IMR-90 (cell line): ENCODE measurements around the gene CAPZA1.

ENCODE experiments used
- CHD1 ChIP-seq: IDR thresholded peaks from 2 replicates; pipeline ENCODE4 v1.6.1; 2012; ENCODE audit warnings: low read depth, low read length, improper control_type of control experiment
- CTCF ChIP-seq: conservative IDR thresholded peaks from 2 replicates; pipeline ENCODE4 v1.5.1; 2012; ENCODE audit warnings: mild to moderate bottlenecking, low read depth, low read length, improper control_type of control experiment

GRCh38 chr1:112638110-112638428, 18.4 kb downstream of the CAPZA1 start:
- TF ChIP-seq CTCF = no peak
- TF ChIP-seq CHD1 = no peak
